ENCODE data around the gene TOGARAM2. TPM values are rescaled to one million over a fixed set of nuclear protein-coding genes. Genes with fewer than 3 reads are reported as not detected.

The TOGARAM2 gene
- total RNA-seq (under 0.01 and 0.03 TPM in 2 replicates), polyA plus RNA-seq (not detected in 2 replicates)

DNA sequence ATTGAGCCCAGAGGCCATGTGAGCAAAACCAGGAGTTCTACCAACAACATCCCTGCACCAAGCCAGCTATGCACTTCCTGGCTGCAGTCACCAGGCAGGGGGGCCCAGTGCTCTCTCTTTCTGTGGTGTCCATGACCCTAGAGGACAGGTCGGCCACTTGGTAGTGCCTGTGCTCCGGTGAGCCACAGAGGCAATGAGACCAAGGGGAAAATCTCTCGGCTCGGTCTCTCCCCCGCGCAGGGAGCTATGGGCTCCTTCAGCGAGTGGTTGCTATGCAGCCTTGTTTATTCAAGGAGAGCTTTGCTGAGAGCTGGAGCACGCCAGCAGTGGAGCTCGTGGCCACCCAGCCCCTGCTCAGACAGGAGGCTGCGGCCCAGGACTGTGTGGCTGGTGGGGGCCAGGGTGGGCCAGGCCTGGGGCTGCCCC, at the start of gene TOGARAM2:
TOGARAM2 (plus strand) TSS at position 283 of the 426 bp plus-strand sequence. CDS start 13,537 bp downstream, outside the sequence.
- DNase-seq (ENCODE audit: low read depth in 1 of 2, low spot score in 1 of 2), result peak in 1 of 2 donors; percentile 30
- H3K27ac ChIP-seq, result no peak within 1 kb of the TSS
- no peaks in the 10 kb centered on the region for H3K36me3 ChIP-seq
- H3K4me3 ChIP-seq, result no peak within 1 kb of the TSS
- no peaks in the 10 kb centered on the region for H3K9me3 ChIP-seq (ENCODE audit: low read depth)
- TF ChIP-seq, protein P1, sequence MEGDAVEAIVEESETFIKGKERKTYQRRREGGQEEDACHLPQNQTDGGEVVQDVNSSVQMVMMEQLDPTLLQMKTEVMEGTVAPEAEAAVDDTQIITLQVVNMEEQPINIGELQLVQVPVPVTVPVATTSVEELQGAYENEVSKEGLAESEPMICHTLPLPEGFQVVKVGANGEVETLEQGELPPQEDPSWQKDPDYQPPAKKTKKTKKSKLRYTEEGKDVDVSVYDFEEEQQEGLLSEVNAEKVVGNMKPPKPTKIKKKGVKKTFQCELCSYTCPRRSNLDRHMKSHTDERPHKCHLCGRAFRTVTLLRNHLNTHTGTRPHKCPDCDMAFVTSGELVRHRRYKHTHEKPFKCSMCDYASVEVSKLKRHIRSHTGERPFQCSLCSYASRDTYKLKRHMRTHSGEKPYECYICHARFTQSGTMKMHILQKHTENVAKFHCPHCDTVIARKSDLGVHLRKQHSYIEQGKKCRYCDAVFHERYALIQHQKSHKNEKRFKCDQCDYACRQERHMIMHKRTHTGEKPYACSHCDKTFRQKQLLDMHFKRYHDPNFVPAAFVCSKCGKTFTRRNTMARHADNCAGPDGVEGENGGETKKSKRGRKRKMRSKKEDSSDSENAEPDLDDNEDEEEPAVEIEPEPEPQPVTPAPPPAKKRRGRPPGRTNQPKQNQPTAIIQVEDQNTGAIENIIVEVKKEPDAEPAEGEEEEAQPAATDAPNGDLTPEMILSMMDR (IDR thresholded peaks at IDR 0.05; ENCODE audit: low read depth, low read length), result no peak
- H3K4me1 ChIP-seq (ENCODE audit: low read depth), result peaks cover 5% of the 10 kb centered on the region
- no peaks in the 10 kb centered on the region for H3K27me3 ChIP-seq

DNA sequence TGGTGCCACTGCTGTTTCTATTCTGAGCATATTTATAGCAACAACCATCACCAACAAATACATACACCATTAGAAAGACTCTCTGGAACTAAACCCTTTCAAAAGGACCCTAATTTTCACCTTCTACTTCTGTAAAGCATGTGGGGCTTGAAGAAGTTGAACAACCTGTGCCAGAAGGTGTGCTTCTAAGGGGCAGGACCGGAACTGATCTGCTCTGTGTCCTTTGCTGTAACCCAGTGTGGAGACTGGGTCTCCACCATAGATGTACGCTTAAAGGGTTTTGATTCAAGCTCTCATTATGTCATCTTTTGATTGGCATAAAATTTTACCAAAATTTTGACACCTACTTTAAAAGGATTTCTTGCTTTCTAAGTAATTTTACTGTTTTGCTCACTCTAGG, 46.3 kb upstream of the TOGARAM2 start:
- TF ChIP-seq, protein P1 (IDR thresholded peaks at IDR 0.05; ENCODE audit: low read depth, low read length), result no peak
- no peaks in the 10 kb centered on the region for H3K9me3 ChIP-seq (ENCODE audit: low read depth)
- no peak for DNase-seq (ENCODE audit: low read depth in 1 of 2, low spot score in 1 of 2)
- peaks cover 54% of the 10 kb centered on the region for H3K36me3 ChIP-seq
- H3K4me3 ChIP-seq, result no peak overlapping the region
- H3K4me1 ChIP-seq (ENCODE audit: low read depth), result no peaks in the 10 kb centered on the region
- no peak overlapping the region for H3K27ac ChIP-seq
- H3K27me3 ChIP-seq, result no peaks in the 10 kb centered on the region

DNA sequence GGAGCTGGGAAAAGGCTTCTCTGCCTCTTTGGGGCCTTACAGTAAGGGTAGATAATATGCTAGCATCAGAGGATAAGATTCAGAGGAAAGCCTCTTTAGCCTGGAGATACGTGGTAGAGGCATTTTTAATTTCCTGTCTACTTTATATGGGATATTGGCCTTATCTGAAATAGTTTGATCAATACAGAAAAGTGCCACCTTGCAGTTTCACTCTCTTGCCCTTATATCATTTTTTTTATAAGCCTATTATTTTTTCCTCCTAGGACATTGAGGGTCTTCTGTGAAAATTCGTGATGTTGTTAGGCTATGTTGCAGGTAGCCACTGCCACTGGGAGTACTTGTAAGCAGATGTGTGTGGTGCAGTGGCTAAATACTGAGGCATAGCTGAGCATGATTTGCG, 40.1 kb upstream of the TOGARAM2 start:
- no peaks in the 10 kb centered on the region for H3K4me1 ChIP-seq (ENCODE audit: low read depth)
- no peak overlapping the region for H3K27ac ChIP-seq
- no peak for DNase-seq (ENCODE audit: low read depth in 1 of 2, low spot score in 1 of 2)
- no peaks in the 10 kb centered on the region for H3K27me3 ChIP-seq
- H3K4me3 ChIP-seq, result no peak overlapping the region
- TF ChIP-seq, protein P1 (IDR thresholded peaks at IDR 0.05; ENCODE audit: low read depth, low read length), result no peak
- peaks cover 29% of the 10 kb centered on the region for H3K36me3 ChIP-seq
- no peaks in the 10 kb centered on the region for H3K9me3 ChIP-seq (ENCODE audit: low read depth)

DNA sequence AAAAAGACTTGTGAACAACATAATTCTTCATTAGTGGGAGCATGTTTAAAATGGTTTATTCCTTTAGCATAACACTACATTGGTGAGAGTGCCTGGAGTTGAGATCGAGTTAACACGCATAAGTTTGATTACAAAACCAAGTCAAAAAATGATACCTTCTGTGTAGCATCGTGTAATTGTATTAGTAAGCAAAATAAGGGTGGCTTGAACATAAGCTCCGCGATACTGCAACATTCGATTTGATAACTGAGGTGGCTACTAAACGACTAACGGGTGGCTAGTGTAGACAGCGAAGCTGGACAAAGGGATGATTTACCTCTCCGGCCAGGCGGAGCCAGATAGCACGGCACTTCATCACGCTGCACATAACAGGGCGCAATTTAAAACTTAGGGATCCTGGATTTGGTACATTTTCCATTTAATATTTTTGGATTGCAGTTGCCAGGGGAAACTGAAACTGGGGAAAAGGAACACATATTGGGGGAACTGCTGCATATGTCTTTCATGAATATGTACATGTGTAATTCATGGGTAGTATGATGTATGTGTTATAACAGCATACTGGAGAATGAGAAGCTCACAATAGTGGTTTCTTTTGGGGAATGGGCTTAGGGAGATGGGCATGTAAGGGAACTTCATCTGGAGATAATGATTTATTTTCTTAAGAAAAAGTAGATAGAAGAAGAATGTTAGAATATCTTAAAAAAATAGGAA, 36.4 kb upstream of the TOGARAM2 start:
- Histone ChIP-seq H3K4me3 (no peak overlapping the region), H3K36me3 (peaks cover 37% of the 10 kb centered on the region), H3K27ac (no peak overlapping the region), H3K4me1 (ENCODE audit: low read depth) (no peaks in the 10 kb centered on the region), H3K9me3 (ENCODE audit: low read depth) (no peaks in the 10 kb centered on the region), H3K27me3 (no peaks in the 10 kb centered on the region)
- no peak for DNase-seq (ENCODE audit: low read depth in 1 of 2, low spot score in 1 of 2)
- TF ChIP-seq, protein P1 (IDR thresholded peaks at IDR 0.05; ENCODE audit: low read depth, low read length), result no peak

DNA sequence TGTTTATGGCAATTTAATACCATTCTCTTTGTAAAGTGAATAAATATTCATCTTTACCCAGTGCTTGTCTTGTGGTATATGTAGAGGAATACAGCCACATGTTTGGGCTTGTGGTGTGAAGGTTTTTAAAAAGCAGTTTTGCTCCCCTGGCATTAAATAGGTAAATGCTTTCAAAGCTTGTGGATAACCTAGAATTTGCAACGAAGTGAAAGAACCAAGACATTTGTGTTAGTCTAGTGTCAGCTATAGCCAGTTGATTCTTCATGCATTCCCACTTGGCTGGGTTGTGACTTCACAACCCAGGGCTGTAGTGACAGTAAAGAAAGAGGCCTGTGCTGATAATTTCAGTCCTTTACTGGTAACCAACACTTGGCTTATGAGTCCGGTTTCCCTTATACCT, 32.9 kb upstream of the TOGARAM2 start:
- no peak for DNase-seq (ENCODE audit: low read depth in 1 of 2, low spot score in 1 of 2)
- TF ChIP-seq, protein P1 (IDR thresholded peaks at IDR 0.05; ENCODE audit: low read depth, low read length), result no peak
- H3K9me3 ChIP-seq (ENCODE audit: low read depth), result no peaks in the 10 kb centered on the region
- no peak overlapping the region for H3K4me3 ChIP-seq
- no peak overlapping the region for H3K27ac ChIP-seq
- peaks cover 32% of the 10 kb centered on the region for H3K36me3 ChIP-seq
- no peaks in the 10 kb centered on the region for H3K4me1 ChIP-seq (ENCODE audit: low read depth)
- H3K27me3 ChIP-seq, result no peaks in the 10 kb centered on the region

Measured in cardiac muscle cell (in vitro differentiated cells and primary cell).